ENCODE results near the gene PANK1.

- TF ChIP-seq RARB (CRISPR knock-in tag; IDR thresholded peaks at IDR 0.05) (no peak), PPARA (CRISPR knock-in tag; IDR thresholded peaks at IDR 0.05; ENCODE audit: borderline replicate concordance) (no peak), TCF4 (CRISPR knock-in tag; IDR thresholded peaks at IDR 0.05; ENCODE audit: borderline replicate concordance) (no peak), ARNTL (CRISPR knock-in tag; IDR thresholded peaks at IDR 0.05; ENCODE audit: borderline replicate concordance, low read depth) (no peak), OSR1 (CRISPR knock-in tag; IDR thresholded peaks at IDR 0.05) (no peak)
Observed at GRCh38 chr10:89621438-89621837, 23.6 kb downstream of the PANK1 start.

All from SK-N-SH treated with all-trans-retinoic acid at 6 μM for 48 hours (cell line).